Occipital lobe (tissue), 2 donors: ENCODE data around the gene COQ9. TPM values are rescaled to one million over a fixed set of nuclear protein-coding genes. Genes with fewer than 3 reads are reported as not detected.

Experiments
- DNase-seq: peaks from one replicate; lab custom pipeline; 2025; lab: John Stamatoyannopoulos, UW
- total RNA-seq: library from RNA; depleted of rRNA; stranded (reverse); fragments of >200 nt; gene quantifications from one replicate; pipeline ENCODE4 v1.2.3, GENCODE V29; 2014

The COQ9 gene
- total RNA-seq, 1 donor from 2014 or later = 20.9 TPM

DNA sequence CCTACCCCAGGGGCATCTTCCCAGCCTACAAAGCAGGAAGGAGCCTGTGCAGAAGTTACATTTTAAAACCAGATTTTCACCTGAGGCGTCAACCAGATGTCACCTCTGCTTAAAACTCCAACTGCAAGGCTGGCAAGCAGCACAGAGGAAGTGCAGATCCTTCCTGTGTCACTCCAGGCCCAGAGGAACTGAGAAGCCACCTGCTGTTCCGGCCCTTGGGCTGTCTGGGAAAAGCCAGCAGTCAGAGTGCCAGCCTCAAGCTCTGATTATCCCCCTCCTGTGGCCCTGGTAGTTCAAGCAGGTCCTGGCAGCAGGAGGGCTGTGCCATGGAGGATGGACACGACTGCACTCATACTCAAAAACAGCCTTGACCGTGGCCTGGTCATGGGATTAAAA lies 25.4 kb downstream of the COQ9 start:
- no peak for DNase-seq

DNA sequence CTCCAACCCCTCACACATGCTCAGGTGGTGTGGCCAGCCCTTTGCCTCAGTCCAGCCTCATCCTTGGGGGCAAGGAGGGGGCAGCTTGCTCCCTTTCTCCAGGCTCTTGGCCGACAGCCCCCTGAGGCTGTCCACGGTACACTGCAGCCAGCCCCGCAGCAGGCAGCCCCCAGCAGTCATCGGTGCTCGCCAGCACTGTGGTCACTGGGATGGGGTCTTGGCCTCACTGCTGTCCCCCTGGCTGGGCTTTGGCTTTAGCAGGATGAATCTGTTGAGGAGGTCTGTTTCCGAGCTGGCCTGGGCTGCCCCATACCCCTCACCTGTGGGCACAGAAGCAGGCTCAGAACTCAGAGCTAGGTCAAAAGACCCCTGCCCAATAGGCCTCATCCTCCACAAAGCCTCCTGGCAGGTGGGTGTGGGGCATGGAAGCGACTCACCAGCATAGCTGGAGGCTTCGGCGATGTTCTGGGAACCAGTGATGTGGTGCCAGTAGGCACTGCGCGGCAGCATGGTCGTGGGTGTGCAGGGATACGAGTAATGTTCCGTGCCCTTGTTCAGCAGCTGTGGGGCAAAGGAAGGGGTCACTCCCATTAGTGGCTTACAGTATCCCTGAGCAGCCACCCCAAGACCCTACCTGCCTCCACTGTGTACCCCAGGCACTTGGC lies 26.0 kb downstream of the COQ9 start:
- DNase-seq = no peak

DNA sequence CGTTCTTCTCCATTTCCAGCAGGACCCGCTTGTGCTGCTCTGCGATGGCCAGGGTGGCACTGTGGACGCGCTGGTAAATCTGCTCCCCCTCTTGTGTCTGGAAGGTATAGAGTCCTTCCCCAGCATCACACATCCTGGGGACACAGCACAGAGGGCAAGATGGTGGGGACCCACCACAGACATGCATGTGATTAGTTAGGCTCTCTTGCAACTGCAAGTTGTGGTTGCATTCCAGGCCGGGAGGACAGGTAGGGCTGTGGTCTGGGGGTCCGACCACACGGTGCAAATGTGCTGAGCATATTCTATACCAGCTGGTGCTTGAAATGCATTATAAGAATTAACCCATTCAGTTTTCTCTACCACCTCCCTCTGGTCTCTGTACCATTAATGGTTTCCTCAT lies 26.6 kb downstream of the COQ9 start:
- no peak for DNase-seq

DNA sequence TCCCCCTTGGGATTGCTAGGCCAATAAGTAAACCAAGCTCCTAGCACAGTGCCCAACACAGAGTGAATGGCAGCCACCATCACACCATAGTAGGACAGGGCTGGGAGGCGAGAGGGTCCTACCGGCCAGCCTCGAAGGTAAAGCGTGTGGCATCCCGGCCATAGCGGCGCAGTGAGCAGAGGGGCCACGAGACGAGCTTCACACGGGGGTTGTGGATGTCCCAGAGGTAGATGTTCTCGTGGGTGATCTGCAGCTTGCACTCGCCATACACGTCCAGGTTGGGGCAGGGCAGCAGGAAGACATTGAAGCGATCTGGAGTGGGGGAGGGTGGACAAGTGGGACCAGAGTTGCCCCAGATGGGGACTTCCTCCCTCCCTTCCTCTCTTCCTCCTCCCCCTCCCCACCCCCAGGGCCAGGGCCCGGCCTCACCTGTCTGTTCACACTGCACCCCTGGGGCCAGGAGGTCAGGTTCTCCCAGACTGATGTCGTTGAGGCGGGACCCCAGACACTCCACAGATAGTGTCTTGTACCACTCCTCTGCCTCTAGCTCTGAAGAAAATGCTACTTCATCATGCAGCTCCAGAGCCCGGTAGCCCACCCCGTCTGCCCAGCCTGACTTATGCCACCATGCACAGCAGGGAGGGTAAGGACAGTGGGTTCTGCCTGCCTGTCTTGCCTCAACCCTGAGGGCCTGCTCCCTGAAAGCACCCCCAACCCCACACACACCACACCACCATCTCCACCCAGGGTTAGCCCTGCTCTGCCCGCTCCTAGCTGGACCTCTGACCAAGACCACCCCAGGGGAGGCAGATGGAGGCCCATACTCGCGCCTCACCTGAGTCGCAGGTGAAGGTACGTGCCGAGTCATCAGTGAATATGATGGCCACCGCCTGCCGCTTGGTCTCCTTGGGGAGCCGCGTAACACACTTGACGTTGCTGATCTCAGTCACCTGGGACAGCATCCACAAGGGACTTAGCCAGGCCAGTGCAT lies 27.7 kb downstream of the COQ9 start:
- no peak for DNase-seq

DNA sequence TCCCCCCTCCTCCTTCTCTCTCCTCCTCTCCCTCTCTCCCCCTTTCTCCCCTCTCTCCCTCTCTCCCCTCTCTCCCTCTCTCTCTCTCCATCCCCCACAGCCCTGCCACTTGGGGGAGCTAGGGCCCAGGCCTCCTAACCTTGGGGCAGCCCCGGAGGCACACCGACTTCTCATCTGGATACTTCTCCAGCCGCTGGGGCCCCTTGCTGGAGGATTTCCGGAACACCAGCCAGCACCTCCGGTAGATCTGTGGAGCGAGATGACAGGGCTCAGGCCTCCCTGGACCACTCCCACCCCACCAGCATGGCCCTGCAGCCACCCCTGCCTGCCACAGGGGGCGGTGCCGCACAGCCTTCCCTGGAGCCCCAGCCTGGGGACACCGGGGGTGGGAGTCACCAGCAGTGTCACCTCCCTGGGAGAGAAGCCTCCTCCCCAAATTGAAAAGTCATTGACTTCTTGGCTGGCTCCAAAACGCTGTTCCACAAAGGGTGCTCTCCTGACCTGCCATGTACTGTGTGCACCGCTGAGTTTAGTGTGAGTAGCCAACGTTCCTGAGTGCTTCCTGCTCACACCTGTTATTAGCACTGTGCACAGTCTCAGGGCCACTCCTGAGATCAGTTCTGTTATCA lies 28.5 kb downstream of the COQ9 start:
- DNase-seq = no peak

DNA sequence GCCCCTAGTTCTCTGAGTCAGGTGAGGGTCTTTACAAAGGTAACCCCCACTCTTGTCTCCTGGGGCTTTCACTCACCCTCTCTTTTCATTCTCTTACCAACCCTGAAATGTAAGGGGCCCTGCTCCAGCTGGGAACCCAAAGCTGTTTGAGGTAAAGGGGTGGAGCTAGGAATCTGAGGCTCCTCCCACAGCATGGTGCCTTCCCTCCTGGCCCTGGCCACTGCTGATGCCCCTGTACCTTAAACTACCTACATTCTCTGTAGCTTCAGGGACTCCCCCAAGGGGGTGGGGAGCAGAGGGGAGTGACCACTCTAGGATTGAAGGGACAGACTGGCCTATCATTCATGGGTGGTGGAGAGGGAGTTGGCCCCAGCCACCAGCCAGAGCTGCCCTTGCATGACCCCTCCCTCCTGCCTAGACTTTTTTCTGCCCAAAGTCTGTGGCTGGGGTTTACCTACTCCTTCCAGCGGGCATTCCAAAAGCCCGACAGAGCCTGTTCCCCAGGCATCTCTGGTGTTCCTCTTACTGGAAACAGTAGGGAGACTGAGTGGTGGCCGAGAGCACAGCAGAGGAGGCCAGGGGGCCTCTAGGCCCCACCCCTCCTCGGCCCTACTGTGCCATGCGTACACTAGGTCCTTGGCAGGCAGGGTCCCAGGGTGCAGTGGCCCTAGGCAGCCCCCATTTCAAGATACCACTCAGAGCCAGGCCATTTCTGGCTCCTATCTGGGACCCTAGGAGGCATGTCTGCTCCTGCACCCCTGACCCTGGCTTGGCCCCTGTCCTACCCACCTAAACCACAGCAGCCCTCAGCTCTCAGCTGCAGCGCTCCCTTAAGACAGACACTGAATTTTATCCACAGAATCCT lies 29.5 kb downstream of the COQ9 start:
- no peak for DNase-seq

DNA sequence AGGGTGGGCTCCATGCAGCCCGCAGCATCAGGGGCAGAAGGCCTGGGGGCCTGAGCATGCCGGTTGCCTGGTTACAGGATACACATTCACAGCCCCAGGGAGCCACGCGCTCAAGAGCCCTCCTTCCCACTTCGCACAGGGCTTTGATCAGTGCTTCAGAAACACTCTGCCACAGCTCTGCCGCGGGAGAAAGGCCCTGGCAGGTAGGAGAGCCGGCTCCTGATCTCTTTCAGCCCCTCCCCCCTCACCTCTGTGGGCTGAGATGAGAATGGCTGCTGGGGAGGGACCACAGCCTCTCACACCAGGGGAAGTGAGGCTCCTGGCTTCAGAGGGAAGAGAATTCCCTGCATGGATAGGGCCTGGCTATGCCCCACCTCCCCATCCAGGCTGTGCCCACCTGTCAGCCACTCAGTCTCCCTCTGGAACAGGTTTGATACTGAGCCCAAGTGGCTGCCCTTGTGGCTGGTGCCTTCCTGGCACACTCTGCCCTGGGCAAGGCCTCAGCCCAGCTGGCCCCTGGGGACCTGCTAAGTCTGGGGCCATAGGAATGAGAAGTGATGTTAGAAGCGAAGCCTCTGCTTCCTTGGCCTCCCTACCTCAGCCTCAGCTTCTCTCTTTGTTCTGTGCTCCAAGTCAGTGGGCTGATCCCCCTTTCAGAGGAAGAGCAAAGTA lies 30.4 kb downstream of the COQ9 start:
- DNase-seq = no peak

DNA sequence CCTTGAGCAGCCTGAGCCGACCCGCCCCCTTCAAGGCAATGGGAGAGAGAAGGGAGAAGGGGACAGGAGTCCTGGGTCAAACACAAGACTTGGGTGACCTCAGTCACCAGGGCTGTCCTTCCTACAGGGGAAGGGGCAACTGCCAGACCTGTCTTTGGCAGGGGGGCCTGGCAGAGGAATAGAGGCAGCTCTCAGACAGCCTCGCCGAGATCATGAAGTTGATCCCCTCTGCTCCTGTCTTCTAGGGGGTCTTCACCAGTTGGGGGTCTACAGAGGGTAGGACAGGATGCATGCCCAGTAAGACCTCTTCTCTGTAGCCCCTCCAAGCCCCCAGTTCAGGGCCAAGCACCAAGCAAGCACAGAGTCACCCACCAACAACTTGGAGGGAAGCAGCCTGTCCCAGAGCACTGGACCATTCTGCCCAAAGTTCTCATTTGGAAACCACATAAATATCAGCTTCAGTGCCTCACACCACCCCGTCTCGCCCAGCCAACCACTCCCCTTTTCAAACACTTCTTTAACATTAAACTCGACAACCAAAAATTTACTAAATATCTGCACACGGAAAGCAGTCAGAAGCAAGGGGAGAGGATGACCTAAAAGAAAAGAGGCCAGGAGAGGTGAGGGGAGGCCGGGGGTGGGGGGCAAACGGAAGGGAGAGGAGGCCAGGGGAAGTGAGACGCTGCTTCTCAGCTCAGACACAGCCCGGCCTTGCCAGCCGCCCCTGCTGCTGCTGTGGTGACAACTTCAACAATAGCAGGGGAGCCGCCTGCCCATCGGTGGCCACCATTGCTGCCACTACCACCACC lies 31.3 kb downstream of the COQ9 start:
- DNase-seq = no peak

DNA sequence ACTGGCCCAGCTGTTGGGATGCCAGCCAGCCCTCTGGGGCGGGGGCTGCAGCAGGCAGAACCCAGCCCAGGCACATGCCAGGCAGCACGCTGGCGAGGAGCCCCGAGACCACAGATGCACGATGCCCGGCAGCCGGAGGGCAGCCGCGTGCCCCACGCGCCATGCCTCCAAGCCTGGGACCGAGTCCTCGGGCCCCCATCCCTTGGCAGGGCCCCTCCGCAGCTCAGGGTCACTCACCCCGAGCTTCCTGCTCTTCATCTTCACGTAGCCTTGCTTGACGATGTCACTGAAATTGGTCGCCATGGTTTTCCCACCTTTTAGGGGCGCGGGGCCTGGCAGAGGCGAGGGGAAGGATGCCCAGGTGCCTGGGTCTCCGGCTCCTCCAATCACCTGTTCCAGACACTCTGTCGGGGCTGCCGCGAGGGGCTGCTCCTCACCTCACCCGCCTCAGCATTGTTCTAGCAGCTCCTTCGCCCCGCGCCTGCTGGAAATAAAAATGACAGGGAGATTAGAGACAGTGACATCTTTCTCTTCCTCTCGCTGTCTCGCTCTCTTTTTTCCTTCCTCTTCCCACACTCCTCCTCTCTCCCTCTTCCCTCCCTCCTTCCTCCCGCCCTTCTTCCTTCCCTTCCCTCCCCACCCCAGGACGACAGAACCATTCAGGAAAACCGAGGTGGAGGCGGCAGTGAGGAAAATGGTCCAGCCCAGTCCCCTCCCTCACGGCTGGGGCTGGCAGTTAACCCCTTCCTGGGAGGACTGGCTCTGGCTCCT lies 32.1 kb downstream of the COQ9 start:
- no peak for DNase-seq

DNA sequence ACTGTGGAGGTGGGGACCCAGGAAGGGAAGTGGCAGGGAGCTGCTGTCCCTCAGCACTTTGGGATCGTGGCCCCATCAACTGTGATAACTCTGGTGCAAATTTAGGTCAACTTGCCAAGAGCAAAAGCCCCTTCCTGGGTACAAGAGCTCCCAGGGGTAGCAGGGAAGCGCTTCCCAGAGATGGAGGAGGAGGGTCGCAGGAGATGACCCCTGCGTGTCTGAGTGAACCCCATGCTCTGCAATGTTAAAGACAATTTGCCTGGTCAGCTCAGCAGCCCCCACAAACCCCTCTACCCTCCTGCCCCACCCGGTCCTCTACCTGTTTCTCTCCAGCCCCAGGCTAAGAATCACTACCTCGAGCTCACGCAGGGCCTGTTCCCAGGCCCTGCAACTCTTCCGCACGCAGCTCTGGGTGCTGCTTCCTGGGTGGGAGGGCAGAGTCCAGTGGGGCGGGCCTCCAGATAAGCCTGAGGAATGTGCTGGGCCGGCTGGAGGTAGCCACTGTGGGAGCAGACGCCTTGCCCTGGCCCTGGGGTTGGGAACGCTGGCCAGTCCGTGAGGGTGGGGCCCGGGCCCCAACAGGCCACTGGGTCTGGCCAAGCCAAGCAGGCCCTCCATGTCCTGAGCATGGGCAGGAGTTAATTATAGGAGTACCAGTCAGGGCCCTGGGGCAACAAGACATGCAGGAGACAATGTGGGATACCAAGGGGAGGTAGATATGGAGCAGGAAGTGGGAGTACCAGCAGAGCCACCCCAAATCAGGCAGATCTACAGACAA lies 32.9 kb downstream of the COQ9 start:
- no peak for DNase-seq

DNA sequence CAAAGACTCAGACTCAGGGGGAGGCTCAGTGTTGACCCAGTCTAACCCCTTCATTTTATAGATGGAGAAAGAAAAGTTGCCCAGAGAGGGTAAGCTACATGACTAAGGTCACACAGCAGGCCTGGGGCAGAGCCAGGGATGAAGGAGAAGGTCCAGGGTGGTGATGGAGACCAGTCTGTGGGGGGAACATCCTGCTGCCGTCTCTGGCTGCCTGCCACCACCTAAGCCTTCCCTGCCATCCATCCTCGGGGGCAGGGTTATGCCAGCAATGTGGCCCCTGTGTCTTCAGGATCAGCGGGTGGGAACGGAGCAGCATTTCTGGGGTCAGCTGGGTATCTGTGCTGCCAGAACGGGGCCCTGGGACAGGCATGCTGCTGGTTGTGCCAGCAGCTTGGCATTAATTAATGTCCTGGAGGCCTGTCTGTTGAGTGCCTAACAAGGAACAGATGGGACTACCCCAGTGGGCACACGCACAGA lies 33.5 kb downstream of the COQ9 start:
- no peak for DNase-seq

DNA sequence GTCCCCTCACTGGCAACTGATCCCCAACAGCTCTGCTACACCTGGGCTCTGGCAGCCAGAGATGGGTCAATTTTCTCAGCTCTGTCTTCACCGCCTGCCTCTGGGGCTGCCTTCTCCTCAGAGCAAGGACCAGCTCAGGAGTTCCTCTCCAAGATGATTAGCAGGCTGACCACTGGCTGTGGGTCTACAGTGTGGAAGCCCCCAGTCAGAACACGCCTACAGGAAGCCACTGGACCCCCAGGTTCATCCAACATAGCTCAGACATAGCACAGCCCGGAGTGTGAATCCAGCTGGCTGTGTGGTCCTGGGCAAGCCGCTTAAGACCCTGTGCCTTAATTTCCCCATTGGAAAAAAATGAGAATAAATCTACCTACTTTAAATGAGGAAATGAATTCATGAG lies 34.1 kb downstream of the COQ9 start:
- DNase-seq = no peak

DNA sequence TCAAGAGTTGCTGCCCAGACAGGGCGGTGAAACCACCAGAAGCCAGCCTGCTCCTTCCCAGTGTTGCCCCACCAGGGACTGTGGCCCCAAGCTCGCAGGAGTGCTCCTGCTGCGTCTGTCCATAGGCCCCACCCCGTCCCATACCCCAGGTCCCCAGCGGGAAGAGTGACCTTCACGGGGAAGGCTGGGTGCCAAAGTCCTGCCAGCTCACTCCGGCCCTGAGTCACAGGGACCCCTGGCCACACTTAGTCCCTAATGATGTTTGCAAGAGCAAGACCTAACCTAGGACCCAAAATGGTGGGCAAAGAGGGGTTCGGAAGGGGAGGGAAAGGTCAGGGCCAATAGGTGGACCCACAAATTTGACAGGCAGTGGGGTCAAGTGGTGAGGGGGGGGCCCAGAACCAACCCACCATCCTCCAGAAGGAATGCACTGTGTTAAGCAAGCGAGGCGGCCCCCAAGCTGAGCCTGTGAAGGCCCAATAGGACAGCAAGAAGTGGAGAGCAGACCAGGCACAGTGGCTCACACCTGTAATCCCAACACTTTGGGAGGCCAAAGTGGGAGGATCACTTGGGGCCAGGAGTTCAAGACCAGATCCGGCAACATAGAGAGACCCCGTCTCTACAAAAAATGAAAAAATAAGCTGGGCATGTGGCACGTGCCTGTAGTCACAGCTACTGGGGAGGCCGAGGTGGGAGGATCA lies 35.7 kb downstream of the COQ9 start:
- DNase-seq = no peak

DNA sequence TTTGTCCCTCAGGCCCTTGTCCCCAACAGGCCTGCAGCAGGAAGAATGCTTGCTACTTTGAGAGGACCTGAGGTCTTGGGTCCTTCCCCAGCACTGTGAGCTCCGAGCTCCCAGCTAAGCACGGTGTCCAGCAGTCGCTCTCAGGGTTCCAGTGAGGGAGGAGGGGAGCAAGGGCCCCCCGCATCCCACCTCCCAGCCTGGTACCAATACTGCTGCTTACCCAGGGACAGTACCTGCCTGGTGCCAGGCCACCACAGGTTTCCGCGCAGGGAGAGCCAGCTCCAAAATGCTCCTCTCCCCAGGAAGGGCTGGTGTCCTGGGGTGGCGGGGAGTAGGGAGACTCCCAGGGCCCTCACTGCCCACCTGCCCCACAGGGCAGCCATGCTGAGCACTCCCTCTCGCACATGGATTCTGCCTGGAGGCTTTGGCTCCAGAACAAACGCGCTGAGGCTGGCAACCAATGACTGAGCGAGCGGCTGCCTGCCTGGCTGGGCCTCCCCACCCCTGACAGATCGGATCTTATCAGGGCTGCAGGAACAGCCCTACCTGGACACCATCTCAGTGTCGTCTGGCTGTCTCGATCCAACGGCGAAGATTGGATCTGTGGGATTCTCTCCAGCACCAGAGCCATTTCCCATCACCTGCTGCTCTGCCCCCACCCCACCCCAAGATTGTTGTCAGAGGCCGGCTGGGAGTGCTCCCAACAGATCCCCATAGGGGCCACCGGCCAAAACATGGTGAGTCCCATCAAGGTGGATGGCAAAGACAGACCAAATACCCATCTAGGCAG lies 36.6 kb downstream of the COQ9 start:
- no peak for DNase-seq

DNA sequence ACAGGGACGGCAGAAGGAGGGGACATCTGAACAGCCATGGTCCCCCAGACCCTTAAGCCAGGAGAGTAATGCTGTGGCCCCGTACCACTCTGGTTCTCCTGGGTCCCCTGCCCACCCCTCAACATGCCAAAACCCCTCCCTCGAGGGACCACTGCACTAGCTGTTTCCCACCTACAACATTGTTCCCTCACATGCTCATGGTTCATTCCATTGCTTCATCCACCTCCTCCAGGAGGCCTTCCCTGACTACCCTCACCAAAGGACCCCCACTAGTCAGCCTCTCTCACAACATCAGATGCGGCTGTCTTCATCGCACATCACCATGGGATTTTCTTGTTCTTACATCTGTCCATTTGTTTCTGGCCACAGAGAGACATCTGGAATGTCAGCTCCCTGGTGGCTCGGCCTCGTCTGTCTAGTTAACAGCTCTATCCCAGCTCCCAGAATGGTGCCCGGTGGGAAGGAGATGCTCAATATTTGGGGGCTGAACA lies 37.3 kb downstream of the COQ9 start:
- no peak for DNase-seq

DNA sequence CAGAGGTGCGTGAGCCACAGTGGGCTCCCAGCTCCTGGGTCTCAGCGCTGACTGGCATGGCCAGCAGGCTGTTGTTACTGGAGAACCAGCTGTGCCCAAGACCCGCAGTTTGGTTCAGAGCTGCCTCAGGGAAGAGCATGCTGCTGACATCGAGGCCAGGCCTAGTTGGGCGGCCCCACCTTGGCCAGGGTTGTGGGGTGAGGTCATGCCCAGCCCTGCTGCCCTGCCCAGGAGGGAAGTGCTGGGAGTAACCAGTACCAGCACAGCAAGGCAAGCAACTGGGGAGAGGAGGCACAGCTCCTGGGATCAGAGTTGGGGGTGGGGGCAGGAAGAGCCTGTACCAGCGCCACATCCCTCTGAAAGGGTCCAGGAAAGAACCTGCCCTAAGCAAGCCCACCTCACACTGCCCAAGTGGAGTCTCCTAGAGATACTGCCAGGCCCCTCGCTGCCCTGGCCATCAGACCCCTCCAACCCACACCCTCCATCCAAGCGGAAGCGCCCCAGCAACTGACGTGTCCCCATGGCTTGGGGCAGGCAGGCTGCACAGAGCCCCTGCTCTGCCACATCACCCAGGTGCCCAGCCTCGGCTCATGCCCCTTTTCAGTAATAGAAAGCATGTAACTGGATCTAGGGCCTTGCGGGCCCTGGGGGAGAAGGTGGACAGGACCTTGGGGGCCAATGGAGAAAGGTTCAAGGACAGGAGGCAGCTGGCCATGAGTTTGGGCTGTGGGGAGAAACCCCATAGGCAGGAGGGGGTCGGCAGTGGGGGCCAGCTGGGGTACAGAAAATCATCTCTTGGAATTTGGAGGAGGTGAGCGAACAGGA lies 38.0 kb downstream of the COQ9 start:
- no peak for DNase-seq
